Measurements from ENCODE around the gene RNF152. TPM values are rescaled to one million over a fixed set of nuclear protein-coding genes. Genes with fewer than 3 reads are reported as not detected.
"Not testable (repeated sequence)": the region's sequence is repeated elsewhere in the genome, so short reads cannot be mapped to it uniquely, and the experiment has no call there.

Gene RNF152
- total RNA-seq, 1 experiment from 2014 or later = 2.4 TPM

DNA sequence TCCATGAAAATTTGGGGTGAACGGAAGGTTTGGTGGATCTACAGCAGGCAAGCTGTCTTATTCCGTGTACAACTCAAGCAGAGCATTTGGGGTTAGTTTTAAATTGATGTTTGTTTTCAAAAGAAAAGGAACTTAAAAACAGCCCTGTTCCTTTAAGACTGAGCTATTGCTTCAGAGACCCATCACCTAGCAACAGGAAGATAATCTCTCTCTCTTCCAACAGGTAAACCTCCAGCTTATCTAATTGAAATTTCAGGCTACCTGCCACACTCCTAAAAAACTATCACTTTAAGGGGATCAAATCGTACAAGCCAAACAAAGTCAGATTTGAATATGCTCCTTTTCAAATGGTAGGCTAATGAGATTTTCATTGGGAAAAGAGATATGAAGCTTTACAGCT is 101.8 kb downstream of the RNF152 start:
- ChIA-PET POLR2A (no interaction called here), CTCF (no interaction called here)
- Mint-ChIP-seq H3K27ac (ENCODE audit: unreplicated experiment) (no peak overlapping the region), H3K4me3 (ENCODE audit: unreplicated experiment) (no peak overlapping the region), H3K27me3 (ENCODE audit: insufficient read depth, unreplicated experiment) (no peaks in the 10 kb centered on the region), H3K4me1 (ENCODE audit: low read depth, unreplicated experiment) (no peaks in the 10 kb centered on the region), H3K36me3 (ENCODE audit: insufficient read depth, unreplicated experiment) (no peaks in the 10 kb centered on the region), H3K9me3 (ENCODE audit: unreplicated experiment) (no peaks in the 10 kb centered on the region)
- Histone ChIP-seq H3K4me1 (no peaks in the 10 kb centered on the region), H3K27me3 (replicated peaks; ENCODE audit: control insufficient read depth, insufficient read depth, low read length) (no peaks in the 10 kb centered on the region), H3K4me3 (ENCODE audit: low read depth, low read length) (no peak overlapping the region), H3K9me3 (no peaks in the 10 kb centered on the region), H3K36me3 (ENCODE audit: control insufficient read depth, insufficient read depth, low read length) (no peaks in the 10 kb centered on the region)
- intact Hi-C loops (cut with micrococcal nuclease; ENCODE audit: unreplicated experiment) = no loop called here
- no peak for DNase-seq
- no TSS peak for BruUV-seq (replicated peaks)
- TF ChIP-seq CTCF (IDR thresholded peaks at IDR 0.05; ENCODE audit: insufficient read depth in 1 of 2, low read depth in 1 of 2, low read length in 1 of 2, severe bottlenecking in 1 of 2, unreplicated experiment in 1 of 2) = no peak

DNA sequence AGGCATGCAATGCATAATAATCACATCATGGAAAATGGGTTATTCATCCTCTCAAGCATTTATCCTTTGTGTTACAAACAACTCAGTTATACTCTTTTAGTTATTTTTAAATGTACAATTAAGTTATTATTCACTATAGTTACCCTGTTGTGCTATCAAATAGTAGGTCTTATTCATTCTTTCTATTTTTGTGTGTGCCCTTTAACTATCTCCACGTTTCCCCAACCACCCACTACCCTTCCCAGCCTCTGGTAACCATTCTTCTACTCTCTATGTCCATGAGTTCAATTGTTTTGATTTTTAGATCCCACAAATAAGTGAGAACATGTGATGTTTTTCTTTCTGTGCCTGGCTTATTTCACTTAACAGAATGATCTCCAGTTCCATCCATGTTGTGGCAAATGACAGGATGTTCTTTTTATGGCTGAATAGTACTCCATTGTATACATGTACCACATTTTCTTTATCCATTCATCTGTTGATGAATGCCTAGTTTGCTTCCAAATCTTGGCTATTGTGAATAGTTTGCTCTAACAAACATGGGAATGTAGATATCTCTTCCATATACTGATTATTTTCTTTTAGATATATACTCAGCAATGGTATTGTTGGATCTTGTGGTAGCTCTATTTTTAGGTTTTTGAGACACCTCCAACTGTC is 105.7 kb downstream of the RNF152 start:
- POLR2A ChIA-PET; DNase-seq; H3K36me3 Mint-ChIP-seq (ENCODE audit: insufficient read depth, unreplicated experiment); H3K4me3 Mint-ChIP-seq (ENCODE audit: unreplicated experiment); H3K9me3 ChIP-seq; H3K27me3 Mint-ChIP-seq (ENCODE audit: insufficient read depth, unreplicated experiment); intact Hi-C loops (cut with micrococcal nuclease; ENCODE audit: unreplicated experiment); H3K9me3 Mint-ChIP-seq (ENCODE audit: unreplicated experiment); H3K4me3 ChIP-seq (ENCODE audit: low read depth, low read length); BruUV-seq (replicated peaks); H3K27ac Mint-ChIP-seq (ENCODE audit: unreplicated experiment); H3K36me3 ChIP-seq (ENCODE audit: control insufficient read depth, insufficient read depth, low read length); H3K4me1 ChIP-seq; CTCF ChIA-PET; H3K4me1 Mint-ChIP-seq (ENCODE audit: low read depth, unreplicated experiment); H3K27me3 ChIP-seq (replicated peaks; ENCODE audit: control insufficient read depth, insufficient read depth, low read length): not testable (repeated sequence)

GRCh38 chr18:61785588-61785987 is 107.2 kb downstream of the RNF152 start:
- Mint-ChIP-seq H3K4me3 (ENCODE audit: unreplicated experiment) (no peak overlapping the region), H3K27ac (ENCODE audit: unreplicated experiment) (no peak overlapping the region), H3K27me3 (ENCODE audit: insufficient read depth, unreplicated experiment) (no peaks in the 10 kb centered on the region), H3K36me3 (ENCODE audit: insufficient read depth, unreplicated experiment) (no peaks in the 10 kb centered on the region), H3K9me3 (ENCODE audit: unreplicated experiment) (no peaks in the 10 kb centered on the region), H3K4me1 (ENCODE audit: low read depth, unreplicated experiment) (no peaks in the 10 kb centered on the region)
- no peaks in the 10 kb centered on the region for H3K36me3 ChIP-seq (ENCODE audit: control insufficient read depth, insufficient read depth, low read length)
- no peak for DNase-seq
- intact Hi-C loops (cut with micrococcal nuclease; ENCODE audit: unreplicated experiment) = no loop called here
- no peak for TF ChIP-seq CTCF (IDR thresholded peaks at IDR 0.05; ENCODE audit: insufficient read depth in 1 of 2, low read depth in 1 of 2, low read length in 1 of 2, severe bottlenecking in 1 of 2, unreplicated experiment in 1 of 2)
- CTCF ChIA-PET = no interaction called here
- POLR2A ChIA-PET = no interaction called here
- H3K9me3 ChIP-seq = no peaks in the 10 kb centered on the region
- H3K27me3 ChIP-seq (replicated peaks; ENCODE audit: control insufficient read depth, insufficient read depth, low read length) = no peaks in the 10 kb centered on the region
- BruUV-seq (replicated peaks) = no TSS peak
- H3K4me3 ChIP-seq (ENCODE audit: low read depth, low read length) = no peak overlapping the region
- no peaks in the 10 kb centered on the region for H3K4me1 ChIP-seq

- H3K4me1 ChIP-seq = no peaks in the 10 kb centered on the region
- no peaks in the 10 kb centered on the region for H3K36me3 ChIP-seq (ENCODE audit: control insufficient read depth, insufficient read depth, low read length)
- H3K27me3 Mint-ChIP-seq (ENCODE audit: insufficient read depth, unreplicated experiment) = no peaks in the 10 kb centered on the region
- POLR2A ChIA-PET = no interaction called here
- no peak overlapping the region for H3K27ac Mint-ChIP-seq (ENCODE audit: unreplicated experiment)
- H3K27me3 ChIP-seq (replicated peaks; ENCODE audit: control insufficient read depth, insufficient read depth, low read length) = no peaks in the 10 kb centered on the region
- no peaks in the 10 kb centered on the region for H3K4me1 Mint-ChIP-seq (ENCODE audit: low read depth, unreplicated experiment)
- H3K36me3 Mint-ChIP-seq (ENCODE audit: insufficient read depth, unreplicated experiment) = no peaks in the 10 kb centered on the region
- no peak overlapping the region for H3K4me3 ChIP-seq (ENCODE audit: low read depth, low read length)
- H3K4me3 Mint-ChIP-seq (ENCODE audit: unreplicated experiment) = no peak overlapping the region
- CTCF ChIA-PET = no interaction called here
- H3K9me3 Mint-ChIP-seq (ENCODE audit: unreplicated experiment) = no peaks in the 10 kb centered on the region
- intact Hi-C loops (cut with micrococcal nuclease; ENCODE audit: unreplicated experiment) = no loop called here
- DNase-seq = no peak
- BruUV-seq (replicated peaks) = no TSS peak
- no peak for TF ChIP-seq CTCF (IDR thresholded peaks at IDR 0.05; ENCODE audit: insufficient read depth in 1 of 2, low read depth in 1 of 2, low read length in 1 of 2, severe bottlenecking in 1 of 2, unreplicated experiment in 1 of 2)
- H3K9me3 ChIP-seq = no peaks in the 10 kb centered on the region
These were observed 108.0 kb downstream of the RNF152 start for GRCh38 chr18:61784834-61785233.
